Fibroblast of peridontal ligament (primary cell): Measurements from ENCODE around the gene MYO18B.

Source experiments
- DNase-seq: peaks from one replicate; pipeline ENCODE4 v3.0.0-alpha.2; 2010; ENCODE audit errors: extremely low read depth

MYO18B gene

GRCh38 chr22:25714070-25714469, 27.9 kb upstream of the MYO18B start:
- no peak for DNase-seq

GRCh38 chr22:25714739-25715138, 27.2 kb upstream of the MYO18B start:
- no peak for DNase-seq

- no peak for DNase-seq
Observed at GRCh38 chr22:25716637-25717036, 25.4 kb upstream of the MYO18B start.

- no peak for DNase-seq
Observed at GRCh38 chr22:25718135-25718840, 23.7 kb upstream of the MYO18B start.

- no peak for DNase-seq
Observed at GRCh38 chr22:25722223-25722622, 19.8 kb upstream of the MYO18B start.

GRCh38 chr22:25722626-25723025, 19.4 kb upstream of the MYO18B start:
- DNase-seq: no peak

GRCh38 chr22:25726241-25726640, 15.7 kb upstream of the MYO18B start:
- no peak for DNase-seq

- no peak for DNase-seq
Observed at GRCh38 chr22:25728071-25728470, 13.9 kb upstream of the MYO18B start.

- DNase-seq: no peak
Observed at GRCh38 chr22:25729016-25729995, 12.7 kb upstream of the MYO18B start.

- no peak for DNase-seq
Observed at GRCh38 chr22:25735650-25736049, 6.3 kb upstream of the MYO18B start.

- DNase-seq: no peak
Observed at GRCh38 chr22:25736378-25737011, 5.5 kb upstream of the MYO18B start.

GRCh38 chr22:25739659-25740344, 2.2 kb upstream of the MYO18B start:
- DNase-seq: no peak

GRCh38 chr22:25742918-25743708, 1.1 kb downstream of the MYO18B start:
- DNase-seq: no peak

GRCh38 chr22:25744694-25745093, 2.7 kb downstream of the MYO18B start:
- DNase-seq: no peak

GRCh38 chr22:25745341-25746011, 3.5 kb downstream of the MYO18B start:
- DNase-seq: peak; percentile 62

GRCh38 chr22:25746012-25746373, 4.0 kb downstream of the MYO18B start:
- DNase-seq: peak; percentile 27

GRCh38 chr22:25747245-25747944, 5.4 kb downstream of the MYO18B start:
- peak; percentile 89 for DNase-seq

GRCh38 chr22:25748140-25748539, 6.2 kb downstream of the MYO18B start:
- no peak for DNase-seq

GRCh38 chr22:25748704-25749103, 6.7 kb downstream of the MYO18B start:
- no peak for DNase-seq
